Activated T-helper 1 cell treated with anti-CD3 and anti-CD28 coated beads, Interleukin-12 subunit alpha, Interleukin-12 subunit beta, Interleukin-2, Interleukin-4 antibody, amounts not matched to agents 30 ng/mL and 10 ng/mL and 1 ng/mL, durations not matched to agents 14 hours and 24 hours and 36 hours (primary cell): ENCODE results near the gene TRAPPC2. TPM values are rescaled to one million over a fixed set of nuclear protein-coding genes. Genes with fewer than 3 reads are reported as not detected.

Experiments used
- DNase-seq: peaks from one replicate; pipeline ENCODE4 v3.0.0; 2021; ENCODE audit warnings: low spot score
- H3K27ac Mint-ChIP-seq: one replicate; pipeline ENCODE4 v1.8.0; 2021; ENCODE audit warnings: mild to moderate bottlenecking, mixed read lengths
- H3K27me3 Mint-ChIP-seq: one replicate; pipeline ENCODE4 v1.8.0; 2022; ENCODE audit warnings: mild to moderate bottlenecking, moderate library complexity, mixed read lengths; ENCODE audit not compliant: insufficient read depth
- H3K36me3 Mint-ChIP-seq: one replicate; pipeline ENCODE4 v1.8.0; 2021; ENCODE audit warnings: low read depth, mixed read lengths
- H3K4me1 Mint-ChIP-seq: one replicate; pipeline ENCODE4 v1.8.0; 2021; ENCODE audit warnings: low read depth, mixed read lengths
- H3K4me3 Mint-ChIP-seq: one replicate; pipeline ENCODE4 v1.8.0; 2021; ENCODE audit warnings: mild to moderate bottlenecking, moderate library complexity, mixed read lengths
- H3K9me3 Mint-ChIP-seq: one replicate; pipeline ENCODE4 v1.8.0; 2021; ENCODE audit warnings: mixed read lengths
- intact Hi-C: fragments of 100-400 bp; cut with micrococcal nuclease; formaldehyde crosslinking; loops from one replicate; pipeline ENCODE4 v1.15.1; 2024
- total RNA-seq: library from RNA; stranded (reverse); gene quantifications from 2 replicates; pipeline ENCODE4 v1.2.3, GENCODE V29; 2022

The TRAPPC2 gene
- total RNA-seq, 1 donor from 2014 or later = 16.5 TPM

GRCh38 chrX:13703589-13703988 is 30.8 kb downstream of the TRAPPC2 start:
- no peak overlapping the region for H3K27ac Mint-ChIP-seq
- intact Hi-C loops = no loop called here
- H3K4me3 Mint-ChIP-seq = no peak overlapping the region
- H3K27me3 Mint-ChIP-seq = no peaks in the 10 kb centered on the region
- no peak for DNase-seq
- no peaks in the 10 kb centered on the region for H3K9me3 Mint-ChIP-seq
- peaks cover 20% of the 10 kb centered on the region for H3K36me3 Mint-ChIP-seq
- peaks cover 24% of the 10 kb centered on the region for H3K4me1 Mint-ChIP-seq

DNA sequence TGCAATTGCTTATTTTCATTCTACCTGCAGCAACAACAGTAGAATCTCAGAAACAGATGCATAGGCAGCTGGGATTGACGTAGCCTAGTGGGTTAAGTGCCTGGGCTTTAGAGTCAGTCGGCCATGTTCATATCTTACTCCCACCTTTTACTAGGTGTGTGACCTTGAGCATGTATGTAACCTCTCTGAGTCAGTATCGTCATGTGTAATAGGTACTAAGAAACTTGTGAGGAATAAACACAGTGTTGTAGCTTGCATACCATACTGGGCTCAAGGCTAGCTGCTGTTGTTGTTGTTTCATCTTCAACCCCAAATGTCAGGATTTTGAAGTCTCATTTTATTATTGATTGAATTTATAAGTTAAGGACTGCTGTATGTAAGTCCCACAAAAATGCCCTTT is 31.3 kb downstream of the TRAPPC2 start:
- intact Hi-C loops = no loop called here
- Mint-ChIP-seq H3K9me3 (no peaks in the 10 kb centered on the region), H3K27me3 (no peaks in the 10 kb centered on the region), H3K27ac (no peak overlapping the region), H3K4me1 (peaks cover 24% of the 10 kb centered on the region), H3K4me3 (no peak overlapping the region), H3K36me3 (peaks cover 19% of the 10 kb centered on the region)
- DNase-seq = no peak

DNA sequence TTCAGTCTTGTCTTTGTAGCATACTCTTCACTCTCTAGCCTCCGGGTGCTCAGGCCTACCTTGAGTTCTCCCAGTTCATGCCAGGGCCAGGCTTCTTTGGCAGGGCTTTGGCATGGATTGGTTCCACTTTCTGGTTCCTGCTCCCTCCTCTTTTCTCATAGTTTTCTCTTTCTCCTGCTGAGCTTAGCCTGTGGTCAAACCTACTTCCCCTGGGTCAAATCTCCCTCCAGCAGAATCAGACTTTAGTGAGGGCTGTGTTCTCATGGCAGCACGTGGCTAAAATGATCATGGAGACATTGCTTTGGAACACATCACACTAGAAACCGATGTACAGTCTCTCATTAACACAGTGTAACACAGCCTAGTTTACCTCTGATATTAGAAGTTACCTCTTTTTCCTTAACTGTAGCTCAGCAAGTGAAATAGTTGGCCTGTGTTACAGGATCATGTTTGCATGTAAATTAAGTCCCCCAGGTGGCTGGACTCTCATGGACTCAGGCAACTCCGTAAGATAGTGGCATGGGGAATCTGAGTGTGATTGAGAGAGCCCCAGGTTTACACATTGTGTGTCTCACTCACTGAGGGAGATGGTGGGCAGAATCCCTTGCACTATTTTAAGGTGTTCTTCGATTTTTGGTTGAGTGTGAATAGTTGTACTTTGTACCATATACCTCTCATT is 32.2 kb downstream of the TRAPPC2 start:
- no peak for DNase-seq
- Mint-ChIP-seq H3K9me3 (no peaks in the 10 kb centered on the region), H3K4me3 (peak overlapping the region; percentile 15), H3K36me3 (peaks cover 19% of the 10 kb centered on the region), H3K4me1 (peaks cover 27% of the 10 kb centered on the region), H3K27ac (no peak overlapping the region), H3K27me3 (no peaks in the 10 kb centered on the region)
- intact Hi-C loops = no loop called here

GRCh38 chrX:13700380-13700779 is 34.0 kb downstream of the TRAPPC2 start:
- intact Hi-C loops = no loop called here
- no peak overlapping the region for H3K4me3 Mint-ChIP-seq
- no peaks in the 10 kb centered on the region for H3K9me3 Mint-ChIP-seq
- H3K36me3 Mint-ChIP-seq = peaks cover 19% of the 10 kb centered on the region
- no peaks in the 10 kb centered on the region for H3K27me3 Mint-ChIP-seq
- no peak for DNase-seq
- no peak overlapping the region for H3K27ac Mint-ChIP-seq
- H3K4me1 Mint-ChIP-seq = peaks cover 35% of the 10 kb centered on the region

DNA sequence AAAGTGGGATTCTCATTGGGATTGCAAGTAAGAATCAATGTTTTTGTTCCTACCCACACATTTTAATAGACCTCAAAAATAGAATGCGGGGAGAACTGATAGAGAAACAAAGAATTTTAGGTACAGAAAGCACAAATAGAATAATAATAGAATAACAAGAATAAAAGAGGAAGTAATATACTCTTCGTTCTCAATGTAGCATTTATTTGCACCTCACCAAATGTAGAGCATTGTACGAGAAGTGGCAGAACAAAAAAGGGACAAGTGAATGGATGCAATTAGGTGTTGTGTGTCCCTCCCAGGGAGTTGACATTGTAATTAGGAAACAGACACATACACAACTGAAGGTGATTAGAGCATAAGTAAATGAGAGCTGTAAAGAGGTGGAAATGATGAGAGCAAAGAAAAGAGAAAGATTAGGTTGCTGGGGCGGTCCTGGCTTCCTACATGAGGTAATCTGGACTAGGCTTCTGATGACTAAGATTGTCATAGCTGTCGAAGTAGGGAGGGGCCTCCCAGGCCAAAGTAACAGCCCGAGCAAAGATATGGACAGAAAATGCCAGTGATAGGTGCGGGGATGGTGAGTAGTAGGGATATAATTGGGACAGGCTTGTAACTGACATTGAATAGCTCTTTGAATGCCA is 35.1 kb downstream of the TRAPPC2 start:
- Mint-ChIP-seq H3K27me3 (no peaks in the 10 kb centered on the region), H3K9me3 (no peaks in the 10 kb centered on the region), H3K4me3 (no peak overlapping the region), H3K36me3 (peaks cover 19% of the 10 kb centered on the region), H3K4me1 (peaks cover 43% of the 10 kb centered on the region), H3K27ac (no peak overlapping the region)
- intact Hi-C loops = no loop called here
- DNase-seq = no peak

GRCh38 chrX:13698432-13698831 is 36.0 kb downstream of the TRAPPC2 start:
- Mint-ChIP-seq H3K4me3 (no peak overlapping the region), H3K36me3 (peaks cover 14% of the 10 kb centered on the region), H3K27me3 (no peaks in the 10 kb centered on the region), H3K4me1 (peaks cover 44% of the 10 kb centered on the region), H3K27ac (no peak overlapping the region), H3K9me3 (no peaks in the 10 kb centered on the region)
- DNase-seq = no peak
- intact Hi-C loops = no loop called here

DNA sequence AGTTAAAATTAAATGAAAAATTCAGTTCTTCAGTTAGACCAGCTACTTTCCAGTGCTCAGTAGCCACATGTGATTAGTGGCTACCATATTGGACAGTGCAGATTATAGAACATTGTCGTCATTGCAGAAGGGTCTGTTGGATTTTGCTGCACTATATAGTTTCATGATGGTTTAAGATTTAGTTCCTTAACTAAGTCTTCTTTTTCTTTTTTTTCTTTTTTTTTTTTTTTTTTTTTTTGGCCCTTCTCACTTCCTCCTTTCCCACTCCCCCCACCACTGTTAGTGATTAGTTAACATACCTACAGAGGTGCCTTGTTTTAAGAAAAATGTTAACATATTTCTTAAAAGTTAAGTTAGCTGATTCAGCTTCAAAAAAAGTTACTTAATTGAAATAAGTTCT is 36.4 kb downstream of the TRAPPC2 start:
- Mint-ChIP-seq H3K4me1 (peaks cover 49% of the 10 kb centered on the region), H3K27me3 (no peaks in the 10 kb centered on the region), H3K27ac (no peak overlapping the region), H3K4me3 (no peak overlapping the region), H3K36me3 (peaks cover 14% of the 10 kb centered on the region), H3K9me3 (no peaks in the 10 kb centered on the region)
- no peak for DNase-seq
- intact Hi-C loops = no loop called here

- intact Hi-C loops = no loop called here
- H3K27ac Mint-ChIP-seq = no peak overlapping the region
- H3K36me3 Mint-ChIP-seq = peaks cover 14% of the 10 kb centered on the region
- no peaks in the 10 kb centered on the region for H3K27me3 Mint-ChIP-seq
- peaks cover 54% of the 10 kb centered on the region for H3K4me1 Mint-ChIP-seq
- DNase-seq = no peak
- H3K4me3 Mint-ChIP-seq = no peak overlapping the region
- H3K9me3 Mint-ChIP-seq = no peaks in the 10 kb centered on the region
Observed at GRCh38 chrX:13697455-13697854, 37.0 kb downstream of the TRAPPC2 start.

DNA sequence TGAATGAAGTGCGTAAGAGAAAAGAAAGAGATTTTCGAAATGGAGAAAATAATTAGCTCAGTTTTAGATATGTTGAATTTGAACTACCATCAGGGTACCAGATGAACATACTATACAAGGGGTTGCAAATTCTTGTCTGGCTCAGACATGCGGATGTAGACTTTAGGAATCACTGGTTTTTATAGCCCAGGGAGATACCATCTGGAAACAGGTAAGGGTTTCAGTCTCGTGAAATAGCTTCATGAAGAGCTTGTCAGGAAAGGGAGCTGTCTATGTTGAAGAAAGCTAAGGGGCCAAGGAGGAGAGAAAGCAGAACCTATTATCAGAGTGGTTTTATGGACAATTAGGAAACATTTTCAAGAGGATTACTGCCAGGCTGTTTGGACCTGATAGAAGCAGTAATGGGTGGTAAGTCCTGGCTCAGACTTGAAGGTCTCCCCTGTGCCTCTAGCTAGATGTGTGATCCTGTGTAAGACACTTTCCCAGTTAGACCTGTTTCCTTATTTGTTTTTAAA is 38.8 kb downstream of the TRAPPC2 start:
- Mint-ChIP-seq H3K4me3 (no peak overlapping the region), H3K36me3 (peaks cover 8% of the 10 kb centered on the region), H3K9me3 (no peaks in the 10 kb centered on the region), H3K4me1 (peaks cover 47% of the 10 kb centered on the region), H3K27me3 (no peaks in the 10 kb centered on the region), H3K27ac (no peak overlapping the region)
- no peak for DNase-seq
- intact Hi-C loops = no loop called here

- Mint-ChIP-seq H3K27me3 (no peaks in the 10 kb centered on the region), H3K36me3 (peaks cover 10% of the 10 kb centered on the region), H3K9me3 (no peaks in the 10 kb centered on the region), H3K27ac (no peak overlapping the region), H3K4me1 (peaks cover 54% of the 10 kb centered on the region), H3K4me3 (no peak overlapping the region)
- intact Hi-C loops = no loop called here
- no peak for DNase-seq
Observed at GRCh38 chrX:13694983-13695382, 39.4 kb downstream of the TRAPPC2 start.

DNA sequence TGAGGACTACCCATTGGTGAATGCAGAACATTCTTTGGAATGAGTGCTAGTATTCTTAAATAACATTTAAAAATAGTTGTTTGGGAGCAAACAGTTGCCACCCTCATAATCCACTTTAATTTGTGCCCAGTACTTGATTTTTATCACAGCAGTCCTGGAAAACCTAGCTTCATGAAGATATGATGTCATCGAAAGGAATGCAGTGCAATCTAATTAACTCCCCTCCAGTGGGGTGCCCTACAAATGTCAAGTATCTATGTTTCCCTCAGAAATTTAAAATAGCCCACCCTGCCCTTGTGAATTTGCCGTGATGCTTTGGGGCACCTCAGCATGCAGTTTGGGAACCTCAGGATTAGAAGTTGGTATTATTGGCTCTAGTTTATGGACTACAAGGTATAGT is 40.1 kb downstream of the TRAPPC2 start:
- H3K36me3 Mint-ChIP-seq = peaks cover 8% of the 10 kb centered on the region
- H3K27ac Mint-ChIP-seq = no peak overlapping the region
- no peaks in the 10 kb centered on the region for H3K9me3 Mint-ChIP-seq
- H3K4me3 Mint-ChIP-seq = no peak overlapping the region
- no peaks in the 10 kb centered on the region for H3K27me3 Mint-ChIP-seq
- no peak for DNase-seq
- intact Hi-C loops = no loop called here
- H3K4me1 Mint-ChIP-seq = peaks cover 52% of the 10 kb centered on the region

DNA sequence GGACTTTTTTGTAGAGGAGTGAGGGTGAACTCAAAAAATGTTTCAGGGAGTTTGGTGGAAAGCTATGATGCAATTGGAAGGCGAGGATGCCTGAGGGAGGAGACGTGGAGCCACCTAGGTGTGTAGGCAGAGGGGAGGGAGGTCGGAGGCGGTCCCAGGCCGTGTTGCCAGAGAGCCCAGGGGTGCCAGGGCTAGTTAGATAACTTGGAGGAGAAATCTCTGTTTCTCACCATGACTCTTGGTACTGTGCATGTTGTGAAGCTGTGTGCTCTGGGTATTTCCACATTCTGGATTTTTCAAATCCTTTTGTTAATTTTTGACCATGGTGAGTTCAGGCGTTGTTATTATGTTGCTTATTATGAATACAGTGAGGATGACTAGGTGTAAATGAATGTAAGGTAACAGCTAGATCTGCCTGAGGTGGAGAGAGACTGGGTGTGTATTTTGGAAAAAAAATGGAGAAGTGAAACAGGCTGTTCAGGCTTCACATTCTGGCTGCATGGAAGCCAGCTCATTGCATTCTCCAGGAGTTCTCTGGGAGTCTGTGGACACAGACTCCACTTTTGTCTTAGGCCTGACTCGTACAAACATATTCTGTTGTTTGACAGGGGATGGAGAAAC is 41.0 kb downstream of the TRAPPC2 start:
- H3K27me3 Mint-ChIP-seq = no peaks in the 10 kb centered on the region
- H3K9me3 Mint-ChIP-seq = no peaks in the 10 kb centered on the region
- no peak for DNase-seq
- H3K36me3 Mint-ChIP-seq = peaks cover 4% of the 10 kb centered on the region
- intact Hi-C loops = no loop called here
- peaks cover 51% of the 10 kb centered on the region for H3K4me1 Mint-ChIP-seq
- no peak overlapping the region for H3K4me3 Mint-ChIP-seq
- no peak overlapping the region for H3K27ac Mint-ChIP-seq

DNA sequence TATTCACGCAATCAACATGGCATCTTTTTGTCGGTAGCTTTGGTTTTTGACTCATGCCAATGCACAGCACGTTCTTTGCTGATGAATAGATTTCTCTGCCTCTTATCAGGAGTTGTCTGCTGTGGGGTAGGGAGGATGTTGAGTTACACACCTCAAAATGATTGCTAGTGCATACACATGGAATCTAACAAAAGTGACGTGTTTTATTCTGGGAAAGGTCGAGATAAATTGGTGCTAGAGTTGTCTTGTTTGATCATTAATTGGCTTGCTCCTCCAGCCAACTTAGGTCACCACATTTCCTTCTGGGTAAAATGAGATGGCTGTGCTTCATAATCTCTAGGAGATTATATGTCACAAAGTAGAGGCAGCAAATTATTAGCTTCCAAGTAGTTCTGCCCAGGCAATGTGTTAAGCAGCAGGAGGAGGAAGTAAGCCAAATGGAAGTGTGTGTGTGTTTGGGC is 41.6 kb downstream of the TRAPPC2 start:
- no peak overlapping the region for H3K4me3 Mint-ChIP-seq

More for the DNA sequence above, 41.6 kb downstream of the TRAPPC2 start:
- Mint-ChIP-seq H3K4me1 (peaks cover 55% of the 10 kb centered on the region), H3K27me3 (no peaks in the 10 kb centered on the region), H3K27ac (no peak overlapping the region), H3K36me3 (peaks cover 4% of the 10 kb centered on the region), H3K9me3 (no peaks in the 10 kb centered on the region)
- DNase-seq = no peak
- intact Hi-C loops = no loop called here
